NB4 (cell line): Measurements from ENCODE around the gene FAM83C.

Source experiments
- DNase-seq: peaks from one replicate; pipeline ENCODE4 v3.0.0; 2010; ENCODE audit warnings: low read depth
- H3K4me3 ChIP-seq: one replicate; pipeline ENCODE4 v1.5.1; 2011; ENCODE audit warnings: mild to moderate bottlenecking, low read depth, low read length, moderate library complexity
- CTCF ChIP-seq: IDR thresholded peaks from one replicate; pipeline ENCODE4 v1.5.1; 2012; ENCODE audit warnings: low read depth, low read length
- MYC ChIP-seq: IDR thresholded peaks from 2 replicates; pipeline ENCODE4 v1.6.1; 2011; ENCODE audit warnings: low read depth, low read length
- POLR2A ChIP-seq: IDR thresholded peaks from 2 replicates; pipeline ENCODE4 v1.6.1; 2011; ENCODE audit warnings: mild to moderate bottlenecking; ENCODE audit not compliant: insufficient read length; ENCODE audit errors: extremely low read depth
- TF ChIP-seq, protein P1 (sequence below): IDR thresholded peaks from 2 replicates; pipeline ENCODE4 v1.6.1; 2011; ENCODE audit warnings: low read depth, low read length

The FAM83C gene

DNA sequence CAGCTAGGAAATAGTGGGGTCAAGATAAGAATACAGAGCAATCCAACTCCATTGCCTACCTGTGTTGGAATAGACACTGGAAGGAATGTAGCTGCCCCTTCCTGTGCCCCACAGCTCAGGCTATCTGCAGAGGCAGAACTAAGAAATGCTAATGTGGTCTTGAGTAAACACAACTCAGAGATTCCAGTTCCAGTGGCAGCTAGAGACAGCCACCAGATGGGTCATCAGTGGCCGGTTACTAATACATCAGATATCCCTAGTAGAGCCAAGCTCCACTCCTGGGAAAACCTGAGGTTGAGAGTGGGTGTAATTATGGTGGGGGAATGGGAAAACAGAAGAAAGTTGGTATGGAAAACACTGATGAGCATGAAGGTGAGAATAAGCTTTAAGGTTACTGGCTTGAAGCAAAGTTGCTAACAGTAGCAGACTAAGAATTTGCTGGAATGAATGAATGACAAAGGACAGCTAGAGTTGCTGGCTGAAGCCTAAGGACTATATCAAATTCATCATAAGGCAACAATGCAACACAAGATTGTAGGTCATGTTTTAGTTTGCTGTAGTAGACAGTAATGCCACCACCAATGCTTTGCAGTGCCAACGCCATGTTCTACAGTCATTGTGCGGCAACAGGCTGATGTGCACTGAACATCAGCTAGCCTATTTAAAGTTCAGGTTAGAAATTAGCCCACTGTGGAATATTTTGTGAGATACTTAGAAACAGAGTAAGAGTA is 28.3 kb upstream of the FAM83C start:
- no peak for DNase-seq
- H3K4me3 ChIP-seq: no peak overlapping the region
- no peak for TF ChIP-seq POLR2A
- TF ChIP-seq MYC: no peak
- TF ChIP-seq CTCF: no peak

GRCh38 chr20:35319871-35320197 is 27.6 kb upstream of the FAM83C start:
- DNase-seq: no peak
- TF ChIP-seq MYC: no peak
- no peak for TF ChIP-seq POLR2A
- TF ChIP-seq, protein P1, sequence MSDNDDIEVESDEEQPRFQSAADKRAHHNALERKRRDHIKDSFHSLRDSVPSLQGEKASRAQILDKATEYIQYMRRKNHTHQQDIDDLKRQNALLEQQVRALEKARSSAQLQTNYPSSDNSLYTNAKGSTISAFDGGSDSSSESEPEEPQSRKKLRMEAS: no peak
- TF ChIP-seq CTCF: no peak
- H3K4me3 ChIP-seq: no peak overlapping the region

DNA sequence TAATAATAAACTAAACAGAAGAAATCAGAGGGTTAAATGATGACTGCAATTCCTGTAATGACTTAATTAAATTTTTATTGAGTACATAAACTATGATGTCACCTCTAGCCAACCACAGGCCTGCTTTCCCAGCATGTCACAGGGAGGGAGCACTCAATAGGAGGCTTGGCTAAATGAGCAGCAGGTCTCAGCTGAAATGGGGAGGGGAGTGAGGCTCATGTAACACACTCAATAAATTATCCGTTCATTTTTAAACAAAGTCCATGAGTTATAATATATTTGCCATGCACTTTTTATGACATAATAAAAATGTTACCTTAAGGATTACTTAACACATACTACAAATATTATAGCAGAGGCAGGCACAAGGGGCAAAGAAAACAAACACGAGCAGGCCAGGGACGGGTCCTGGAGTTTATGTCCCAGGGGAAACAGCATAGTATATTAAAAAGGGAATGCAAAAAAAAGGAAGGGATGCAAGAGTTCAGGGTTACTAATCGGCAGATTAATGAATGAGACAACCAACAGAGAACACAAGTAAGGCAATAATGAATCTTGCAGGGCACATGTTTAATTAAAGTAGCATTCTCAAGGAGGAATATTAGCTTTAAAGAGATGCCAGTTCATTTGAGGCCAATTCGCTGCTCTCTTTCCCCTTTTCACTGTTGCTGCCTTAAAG is 27.1 kb upstream of the FAM83C start:
- DNase-seq: no peak
- no peak overlapping the region for H3K4me3 ChIP-seq
- TF ChIP-seq MYC (no peak), POLR2A (no peak), CTCF (no peak)
- TF ChIP-seq, protein P1: no peak

DNA sequence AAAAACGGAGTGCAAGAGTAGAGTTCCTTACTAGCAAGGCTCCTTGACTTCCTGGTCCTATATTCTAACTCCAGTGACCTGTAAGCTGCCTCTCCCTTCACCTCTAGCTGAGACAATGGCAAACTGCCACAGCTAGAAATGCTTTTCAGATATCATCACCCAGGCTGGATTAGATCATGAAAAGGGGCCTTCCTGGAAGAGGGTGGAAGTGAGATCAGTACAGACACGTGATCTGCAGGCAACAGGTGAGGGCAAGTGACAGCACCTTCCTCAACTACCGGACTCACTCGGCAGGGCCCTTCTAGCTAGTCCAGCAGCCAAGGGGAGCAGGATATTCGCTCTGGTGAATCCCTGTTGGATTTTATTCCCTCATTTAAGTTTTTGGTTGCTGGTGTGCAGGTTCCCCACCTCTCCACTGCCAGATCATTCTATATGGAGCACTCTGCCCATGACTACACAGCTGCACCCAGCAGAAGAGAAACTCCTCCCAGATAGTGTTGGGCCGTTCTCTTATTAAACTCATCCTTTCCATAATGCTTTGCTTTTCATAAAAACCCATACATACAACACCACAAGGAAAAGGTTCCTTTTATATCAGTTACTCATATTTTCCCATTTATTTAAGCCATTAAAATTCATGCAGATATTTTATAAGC is 26.4 kb upstream of the FAM83C start:
- no peak for DNase-seq
- H3K4me3 ChIP-seq: no peak overlapping the region
- TF ChIP-seq, protein P1: no peak
- TF ChIP-seq MYC (no peak), POLR2A (no peak), CTCF (no peak)

DNA sequence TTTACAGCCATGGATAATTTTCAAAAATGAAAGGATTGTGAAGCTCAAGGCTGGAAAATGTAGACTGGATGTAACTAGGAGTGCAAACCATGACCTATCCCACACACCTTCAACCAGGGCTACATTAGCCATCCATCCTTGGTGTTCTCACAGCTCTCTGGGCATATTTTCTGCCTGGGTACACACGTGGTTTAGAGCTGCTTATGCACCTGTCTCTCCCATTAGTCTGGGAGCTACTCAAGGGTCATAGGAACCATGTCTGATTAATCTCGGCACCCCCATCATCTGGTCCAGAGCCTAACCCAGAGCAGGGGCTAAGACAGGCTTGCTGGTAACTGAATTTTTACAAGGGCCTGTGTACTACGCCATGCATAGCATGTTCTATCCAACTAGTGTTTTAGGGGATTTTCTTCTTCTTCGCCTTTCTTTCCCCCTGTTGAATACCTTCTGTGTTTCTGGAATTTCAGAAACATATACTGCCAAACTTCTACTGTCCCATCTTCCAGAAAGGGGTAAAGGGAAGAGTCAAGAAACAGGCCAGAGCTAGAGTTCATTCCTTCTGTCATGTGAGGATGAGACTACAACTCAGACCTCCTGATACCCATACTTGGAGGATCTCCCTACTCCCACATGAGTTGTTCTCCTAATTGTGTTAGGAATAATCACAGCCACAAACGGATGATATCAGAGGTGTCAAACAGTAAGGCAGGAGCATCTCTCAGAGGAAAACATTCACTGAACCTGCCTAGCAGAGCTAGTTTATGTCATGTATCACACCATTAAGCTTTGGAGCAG is 25.4 kb upstream of the FAM83C start:
- H3K4me3 ChIP-seq: no peak overlapping the region
- TF ChIP-seq CTCF (no peak), MYC (no peak), POLR2A (no peak)
- TF ChIP-seq, protein P1: no peak
- DNase-seq: no peak
